Measurements from ENCODE around the gene SDK1.

The SDK1 gene

DNA sequence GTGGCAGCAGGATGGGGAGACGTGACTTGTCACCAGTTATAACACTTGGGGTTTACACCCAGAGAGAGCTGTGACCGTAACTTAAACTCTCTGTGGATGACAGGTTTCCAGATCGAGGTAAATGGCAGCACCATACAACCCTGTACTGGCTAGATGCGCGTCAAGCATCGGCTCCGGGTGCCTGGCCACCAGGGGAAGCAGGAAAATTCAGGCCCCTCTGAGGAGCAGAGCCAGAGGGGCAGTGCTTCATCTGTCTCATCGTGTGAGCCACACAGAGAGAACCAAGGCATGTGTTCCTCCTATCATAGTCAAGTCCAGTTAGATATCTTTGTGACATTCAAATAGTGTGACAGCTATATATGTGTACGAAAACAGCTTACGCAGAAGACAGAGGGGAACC is 728.9 kb downstream of the SDK1 start:
- DNase-seq: no peak

DNA sequence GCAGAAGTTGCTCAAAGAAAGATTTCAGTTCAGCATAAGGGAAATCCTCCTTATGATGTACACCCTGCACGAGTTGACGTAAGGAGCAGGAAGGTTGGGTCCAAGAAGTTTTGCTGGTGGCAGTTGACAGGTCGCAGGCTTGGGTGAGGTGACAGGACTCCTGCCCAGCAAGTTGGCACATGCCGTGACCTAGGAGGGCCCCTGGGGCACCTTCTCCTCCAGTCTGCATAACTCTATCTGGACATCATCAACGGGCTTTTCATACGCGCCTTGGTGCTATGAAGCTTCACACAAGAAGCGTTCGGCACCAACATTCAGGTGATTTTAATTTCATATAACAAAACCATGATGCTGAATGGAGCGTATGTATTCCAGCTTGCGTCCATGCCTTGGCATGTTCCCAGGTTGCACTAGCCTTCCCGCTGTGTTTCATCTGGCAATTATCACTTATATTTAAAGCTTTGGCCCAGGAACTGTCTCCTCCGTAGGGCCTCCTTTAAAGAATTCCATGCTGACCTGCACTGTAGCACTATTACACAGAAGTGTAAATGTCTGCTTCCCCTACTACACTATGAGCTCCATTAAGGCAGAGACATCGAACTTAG is 729.4 kb downstream of the SDK1 start:
- DNase-seq: no peak

DNA sequence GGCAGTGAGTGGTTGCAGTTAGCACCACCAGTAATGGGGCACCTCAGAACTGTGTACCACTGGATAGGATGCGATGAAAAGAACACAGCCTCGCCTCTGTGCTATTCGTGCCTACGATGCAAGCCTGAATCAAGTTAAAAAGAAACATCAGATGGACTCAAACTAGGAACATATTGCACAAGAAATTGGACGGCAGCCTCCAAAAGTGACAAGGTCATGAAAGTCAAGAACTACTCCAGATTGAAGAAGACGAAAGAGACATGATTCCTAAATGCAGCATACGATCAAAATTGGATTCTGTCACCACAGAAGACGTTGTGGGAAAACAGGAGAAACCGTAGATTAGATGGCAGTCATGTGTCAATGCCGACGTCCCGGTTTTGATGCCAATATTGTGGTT is 732.9 kb downstream of the SDK1 start:
- no peak for DNase-seq

GRCh38 chr7:4037308-4037707 is 736.3 kb downstream of the SDK1 start:
- DNase-seq: no peak

- DNase-seq: no peak
Measured at GRCh38 chr7:4037877-4038276, 736.8 kb downstream of the SDK1 start.

GRCh38 chr7:4040109-4040928 is 739.3 kb downstream of the SDK1 start:
- DNase-seq: no peak

- DNase-seq: no peak
Measured at GRCh38 chr7:4042402-4043045, 741.5 kb downstream of the SDK1 start.

DNA sequence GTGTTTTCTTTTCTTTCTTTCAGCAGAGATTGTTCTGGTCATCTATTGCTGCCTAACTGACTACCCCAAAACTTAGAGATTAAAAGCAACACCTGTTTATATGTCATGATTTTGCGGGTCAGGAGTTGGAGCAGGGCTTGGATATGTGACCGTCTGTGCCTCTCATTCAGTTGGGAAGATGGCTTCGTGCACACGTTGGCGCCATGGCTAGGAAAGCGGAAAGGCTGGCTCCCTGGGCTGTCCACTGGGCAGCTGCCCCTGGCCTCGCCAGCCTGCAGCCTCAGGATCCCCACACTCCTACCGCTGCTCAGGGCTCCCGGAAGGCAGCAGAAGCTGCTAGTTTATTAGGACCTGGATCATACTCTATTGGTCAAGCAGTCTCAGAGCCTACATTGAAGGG is 742.9 kb downstream of the SDK1 start:
- DNase-seq: no peak

DNA sequence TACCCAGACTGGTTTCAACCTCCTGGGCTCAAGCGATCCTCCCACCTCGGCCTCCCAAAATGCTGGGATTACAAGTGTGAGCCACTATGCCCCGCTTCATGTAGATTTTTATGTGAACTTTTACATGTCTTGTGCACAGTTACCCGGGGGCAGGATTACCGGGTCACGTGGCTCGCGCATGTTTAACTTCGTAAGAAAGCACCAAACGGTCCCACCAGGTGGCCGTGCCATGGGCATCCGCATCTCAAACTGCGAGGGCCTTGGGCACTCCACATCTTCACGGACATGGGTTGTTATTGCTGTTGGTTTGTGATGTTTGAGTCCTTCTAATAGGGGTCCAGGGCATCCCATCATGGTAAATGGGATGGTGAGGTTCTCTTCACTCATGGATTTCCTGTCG is 744.4 kb downstream of the SDK1 start:
- DNase-seq: no peak

- DNase-seq: no peak
Measured at GRCh38 chr7:4045975-4046374, 744.9 kb downstream of the SDK1 start.

GRCh38 chr7:4048336-4048735 is 747.3 kb downstream of the SDK1 start:
- DNase-seq: no peak

GRCh38 chr7:4049202-4049601 is 748.1 kb downstream of the SDK1 start:
- no peak for DNase-seq

GRCh38 chr7:4050126-4050660 is 749.1 kb downstream of the SDK1 start:
- no peak for DNase-seq

DNA sequence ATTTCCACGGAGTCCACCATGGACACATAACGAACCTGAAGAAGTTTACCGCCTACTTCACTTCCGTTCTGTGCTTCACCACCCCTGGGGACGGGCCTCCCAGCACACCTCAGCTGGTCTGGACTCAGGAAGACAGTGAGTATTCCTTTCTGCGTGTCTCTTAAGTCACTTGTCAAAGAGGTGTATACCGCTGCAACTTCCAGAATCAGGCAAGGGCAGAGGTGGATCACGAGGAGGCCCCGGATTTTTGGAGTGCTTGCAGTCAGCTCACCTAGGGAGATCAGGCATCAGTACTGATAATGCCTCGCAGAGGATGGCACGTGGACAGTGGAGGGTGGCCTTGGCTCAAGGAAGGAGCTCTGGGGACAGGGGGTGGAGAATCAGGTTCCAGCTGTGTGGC is 750.6 kb downstream of the SDK1 start:
- DNase-seq: no peak

GRCh38 chr7:4052130-4052529 is 751.1 kb downstream of the SDK1 start:
- DNase-seq: no peak

DNA sequence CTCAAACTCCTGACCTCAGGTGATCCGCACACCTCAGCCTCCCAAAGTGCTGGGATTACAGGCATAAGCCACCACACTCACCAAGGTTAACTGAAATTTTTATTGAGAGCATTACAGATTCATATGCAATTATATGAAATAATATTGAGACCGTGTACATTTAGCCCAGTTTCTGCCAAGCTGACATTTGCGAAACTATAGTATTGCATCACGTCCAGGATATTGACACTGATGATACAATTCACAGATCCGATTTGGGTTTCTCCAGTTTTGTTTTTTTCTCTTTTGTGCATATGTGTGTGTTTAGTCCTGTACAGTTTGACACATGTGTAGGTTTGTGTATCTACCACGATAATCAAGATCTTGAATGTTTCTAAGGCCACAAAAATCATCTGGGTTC is 753.1 kb downstream of the SDK1 start:
- DNase-seq: no peak

DNA sequence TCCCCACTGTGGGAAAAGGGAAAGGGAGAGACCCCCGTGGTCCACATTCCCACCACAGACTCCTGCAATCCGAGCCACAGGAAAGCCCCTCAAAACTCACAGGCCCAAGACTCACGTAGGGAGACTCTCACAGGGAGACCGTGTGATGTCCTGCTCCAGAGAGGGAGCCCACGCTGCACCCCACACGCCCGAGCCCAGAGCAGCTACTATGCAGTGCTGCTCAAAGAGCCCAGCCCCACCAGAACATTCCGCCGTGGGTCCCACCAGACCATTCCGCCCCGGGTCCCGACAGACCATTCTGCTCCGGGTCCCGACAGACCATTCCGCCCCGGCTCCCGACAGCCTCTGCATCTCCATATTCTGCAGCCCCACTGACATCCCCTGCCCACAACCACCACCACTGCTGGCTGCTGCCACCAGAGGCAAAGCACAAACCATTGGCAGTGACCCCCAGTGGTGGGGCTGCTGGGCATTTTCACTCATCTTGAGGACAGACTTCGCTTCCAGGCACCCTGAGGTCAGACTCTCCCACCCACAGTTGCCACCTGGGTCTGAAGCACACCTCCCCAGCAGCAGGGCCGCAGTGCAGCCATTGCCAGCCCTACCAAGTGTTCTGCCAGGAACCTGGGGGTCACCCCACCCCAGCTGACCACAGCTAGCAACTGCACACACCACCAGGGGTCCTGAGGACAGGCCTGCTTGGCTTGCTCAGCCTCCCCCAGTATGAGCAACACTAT is 755.7 kb downstream of the SDK1 start:
- DNase-seq: no peak

- DNase-seq: no peak
Measured at GRCh38 chr7:4057289-4057616, 756.2 kb downstream of the SDK1 start.

GRCh38 chr7:4058158-4058557 is 757.1 kb downstream of the SDK1 start:
- no peak for DNase-seq

DNA sequence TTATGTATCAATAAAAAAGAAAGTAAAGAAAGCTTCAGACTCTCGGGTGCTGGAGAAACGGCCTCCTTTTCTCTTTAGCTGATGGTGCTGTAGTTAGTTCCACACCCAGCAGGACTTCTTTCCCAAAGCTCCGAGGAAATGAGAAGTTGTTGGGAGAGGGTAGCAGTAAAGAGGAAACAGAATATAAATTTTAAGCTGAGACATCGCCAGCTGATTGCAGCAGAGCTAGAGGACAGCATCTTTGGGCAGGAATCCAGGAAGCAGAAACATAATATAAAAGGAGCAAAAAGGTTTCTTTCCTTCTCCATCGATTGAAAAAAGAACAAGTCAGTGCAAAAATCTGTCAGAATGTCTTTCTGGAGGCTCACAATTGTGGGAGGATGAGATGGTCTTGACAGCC is 764.1 kb downstream of the SDK1 start:
- no peak for DNase-seq

GRCh38 chr7:4066206-4066605 is 765.2 kb downstream of the SDK1 start:
- no peak for DNase-seq

GRCh38 chr7:4066626-4067475 is 765.8 kb downstream of the SDK1 start:
- DNase-seq: no peak

DNA sequence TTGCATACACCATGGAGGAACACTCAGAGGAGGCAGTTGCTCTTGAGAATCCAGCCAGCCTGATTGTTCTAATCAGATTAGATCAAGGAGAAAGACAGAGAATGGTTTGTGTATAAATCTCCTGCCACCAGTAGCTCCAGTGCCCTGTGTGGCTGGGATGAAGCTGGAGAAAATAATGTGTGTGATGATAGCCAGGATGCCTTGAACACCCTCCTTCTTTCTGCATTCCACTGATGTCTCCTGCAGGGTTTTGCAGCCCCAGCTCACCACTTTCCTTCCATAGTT is 766.4 kb downstream of the SDK1 start:
- DNase-seq: no peak
